HG03280 (cell line): ENCODE results near the gene NSMF.
A peak's percentile ranks its signal among the peaks of the same experiment; 100 is the strongest.

Experiments
- ATAC-seq: cut with Tn5 transposase; IDR thresholded peaks from one replicate; pipeline ENCODE4 v1.9.1; 2021; ENCODE audit warnings: mild to moderate bottlenecking, moderate library complexity; ENCODE audit not compliant: unreplicated experiment

NSMF gene

GRCh38 chr9:137449081-137449844 lies 9.9 kb downstream of the NSMF start:
- ATAC-seq, result no peak

- no peak for ATAC-seq
Observed at GRCh38 chr9:137448602-137448962, 10.6 kb downstream of the NSMF start.

GRCh38 chr9:137447722-137448601 lies 11.2 kb downstream of the NSMF start:
- no peak for ATAC-seq

GRCh38 chr9:137446851-137447471 lies 12.2 kb downstream of the NSMF start:
- ATAC-seq, result no peak

GRCh38 chr9:137445930-137446431 lies 13.2 kb downstream of the NSMF start:
- ATAC-seq, result no peak

- peak; percentile 61 for ATAC-seq
Observed at GRCh38 chr9:137445275-137445807, 13.8 kb downstream of the NSMF start.

- ATAC-seq, result no peak
Observed at GRCh38 chr9:137444106-137444790, 14.9 kb downstream of the NSMF start.

GRCh38 chr9:137441935-137442321 lies 17.2 kb downstream of the NSMF start:
- no peak for ATAC-seq

- no peak for ATAC-seq
Observed at GRCh38 chr9:137441289-137441934, 17.7 kb downstream of the NSMF start, which contains the start of gene ENTPD8. TSS of gene ENTPD8 (minus strand) at chr9:137441357. CDS start at chr9:137438285, 3,072 bp downstream.

GRCh38 chr9:137439158-137439714 lies 19.9 kb downstream of the NSMF start:
- no peak for ATAC-seq

GRCh38 chr9:137438591-137439157 lies 20.5 kb downstream of the NSMF start:
- ATAC-seq, result no peak

- ATAC-seq, result no peak
Observed at GRCh38 chr9:137437691-137438590, 21.2 kb downstream of the NSMF start.

- no peak for ATAC-seq
Observed at GRCh38 chr9:137436761-137437600, 22.2 kb downstream of the NSMF start.

GRCh38 chr9:137435980-137436760 lies 23.0 kb downstream of the NSMF start:
- no peak for ATAC-seq

- no peak for ATAC-seq
Observed at GRCh38 chr9:137435381-137435891, 23.7 kb downstream of the NSMF start.
